Femur (tissue), 1 donor: ENCODE data around the gene DNAJC5.

Experiments used
- DNase-seq: peaks from one replicate; pipeline ENCODE4 v3.0.0-alpha.2; 2017

Gene DNAJC5

GRCh38 chr20:63885264-63886053 is 9.5 kb upstream of the DNAJC5 start:
- DNase-seq: no peak

- no peak for DNase-seq
Observed at GRCh38 chr20:63886054-63886419, 8.9 kb upstream of the DNAJC5 start.

GRCh38 chr20:63886921-63887320 is 8.0 kb upstream of the DNAJC5 start:
- no peak for DNase-seq

- DNase-seq: no peak
Observed at GRCh38 chr20:63889241-63890200, 5.4 kb upstream of the DNAJC5 start.

- DNase-seq: no peak
Observed at GRCh38 chr20:63890201-63890576, 4.7 kb upstream of the DNAJC5 start.

GRCh38 chr20:63890616-63891015 is 4.3 kb upstream of the DNAJC5 start:
- no peak for DNase-seq

GRCh38 chr20:63891061-63892002 is 3.6 kb upstream of the DNAJC5 start:
- no peak for DNase-seq

GRCh38 chr20:63892402-63892801 is 2.5 kb upstream of the DNAJC5 start:
- DNase-seq: no peak

GRCh38 chr20:63893999-63894357 is 948 bp upstream of the DNAJC5 start:
- no peak for DNase-seq

GRCh38 chr20:63895202-63895951 is 451 bp downstream of the DNAJC5 start:
- DNase-seq: no peak

GRCh38 chr20:63895952-63896263 is 982 bp downstream of the DNAJC5 start:
- DNase-seq: no peak

- peak; percentile 73 for DNase-seq
Observed at GRCh38 chr20:63896264-63897105, 1.6 kb downstream of the DNAJC5 start.

- DNase-seq: no peak
Observed at GRCh38 chr20:63897978-63898561, 3.1 kb downstream of the DNAJC5 start.

- no peak for DNase-seq
Observed at GRCh38 chr20:63898882-63899558, 4.1 kb downstream of the DNAJC5 start.

GRCh38 chr20:63900413-63900812 is 5.5 kb downstream of the DNAJC5 start:
- DNase-seq: no peak

GRCh38 chr20:63903796-63904561 is 9.1 kb downstream of the DNAJC5 start:
- DNase-seq: no peak

GRCh38 chr20:63908008-63908682 is 13.2 kb downstream of the DNAJC5 start:
- DNase-seq: no peak

GRCh38 chr20:63911176-63911575 is 16.2 kb downstream of the DNAJC5 start:
- DNase-seq: no peak

GRCh38 chr20:63913768-63914167 is 18.8 kb downstream of the DNAJC5 start:
- no peak for DNase-seq
